Measurements from ENCODE around the gene INPP5A. TPM values are rescaled to one million over a fixed set of nuclear protein-coding genes. Genes with fewer than 3 reads are reported as not detected.

Gene INPP5A
- total RNA-seq, 1 experiment from 2014 or later, result 12.3 TPM

GRCh38 chr10:132630666-132631337 lies 93.2 kb downstream of the INPP5A start:
- no TSS peak for BruUV-seq (replicated peaks)
- Histone ChIP-seq H3K9me2 (ENCODE audit: insufficient read depth) (no peaks in the 10 kb centered on the region), H3K9me3 (ENCODE audit: control insufficient read depth in 1 of 2, insufficient read depth in 1 of 2, low read depth in 1 of 2, low read length in 2 of 2) (no peaks in the 10 kb centered on the region), H3K9ac (ENCODE audit: low read length) (no peak overlapping the region), H2AFZ (ENCODE audit: low read depth, low read length, poor library complexity, severe bottlenecking) (no peak overlapping the region), H3K27me3 (ENCODE audit: insufficient read depth, low read length) (no peaks in the 10 kb centered on the region), H3K4me1 (ENCODE audit: control insufficient read depth in 1 of 2, insufficient read depth in 2 of 2, low read length in 2 of 2) (no peaks in the 10 kb centered on the region), H4K20me1 (ENCODE audit: insufficient read depth) (no peaks in the 10 kb centered on the region), H3K36me3 (ENCODE audit: control insufficient read depth in 1 of 2, insufficient read depth in 2 of 2, low read length in 2 of 2) (no peaks in the 10 kb centered on the region), H3K4me3 (replicated peaks in 1 of 2; ENCODE audit: low read depth in 1 of 2, low read length in 2 of 2) (no peak overlapping the region), H3K27ac (ENCODE audit: low read depth, low read length) (no peak overlapping the region), H3K79me2 (ENCODE audit: insufficient read depth, low read length) (no peaks in the 10 kb centered on the region), H3K4me2 (ENCODE audit: low read length) (no peak overlapping the region)
- DNase-seq (ENCODE audit: low read depth, low spot score) (no peak), ATAC-seq (no peak)
- TF ChIP-seq SIN3A (IDR thresholded peaks at IDR 0.05; ENCODE audit: low read depth) (no peak), CTCF (IDR thresholded peaks at IDR 0.05 in 2 of 3, conservative IDR thresholded peaks at IDR 0.05 in 1 of 3; ENCODE audit: borderline replicate concordance in 1 of 3, insufficient read depth in 1 of 3, low read depth in 2 of 3, low read length in 2 of 3) (no peak), ZFX (IDR thresholded peaks at IDR 0.05) (no peak), ZNF274 (IDR thresholded peaks at IDR 0.05; ENCODE audit: low read depth, low read length) (no peak), MAX (IDR thresholded peaks at IDR 0.05) (no peak), ZBTB33 (IDR thresholded peaks at IDR 0.05; ENCODE audit: extremely low read depth, insufficient replicate concordance, low read length) (no peak), EZH2phosphoT487 (IDR thresholded peaks at IDR 0.05; ENCODE audit: borderline replicate concordance) (no peak), EGR1 (IDR thresholded peaks at IDR 0.05; ENCODE audit: low read depth) (no peak), YY1 (IDR thresholded peaks at IDR 0.05; ENCODE audit: extremely low read depth, insufficient replicate concordance, low read depth, low read length) (no peak), POLR2AphosphoS5 (IDR thresholded peaks at IDR 0.05; ENCODE audit: low read depth, low read length) (no peak), ELF1 (IDR thresholded peaks at IDR 0.05; ENCODE audit: borderline replicate concordance, low read depth) (no peak), SRF (IDR thresholded peaks at IDR 0.05; ENCODE audit: low read depth) (no peak), JUND (IDR thresholded peaks at IDR 0.05) (no peak), FOSL1 (IDR thresholded peaks at IDR 0.05; ENCODE audit: low read depth) (no peak), REST (IDR thresholded peaks at IDR 0.05; ENCODE audit: low read depth) (no peak), TCF7L2 (IDR thresholded peaks at IDR 0.05; ENCODE audit: borderline replicate concordance, extremely low read depth, insufficient read depth, insufficient read length) (no peak)
- CTCF ChIA-PET, result no interaction called here
- RAD21 ChIA-PET (ENCODE audit: low non-redundant PET in 1 of 2, low total read pairs in 2 of 2, uncharacterized antibody in 2 of 2, unreplicated experiment in 2 of 2), result no interaction called here
- POLR2A ChIA-PET, result no interaction called here
- intact Hi-C loops (cut with micrococcal nuclease), result no loop called here
